Kidney glomerular epithelial cell (primary cell): ENCODE data around the gene ZNF845.
"Not testable (repeated sequence)": the region's sequence is repeated elsewhere in the genome, so short reads cannot be mapped to it uniquely, and the experiment has no call there.

Experiments
- DNase-seq: peaks from one replicate; lab custom pipeline; 2025; lab: John Stamatoyannopoulos, UW

Gene ZNF845

GRCh38 chr19:53333463-53334449, at the start of gene ZNF845:
Gene ZNF845 (plus strand): TSS chr19:53333749. CDS start chr19:53341308, 7,559 bp downstream.
- peak; percentile 67 for DNase-seq

- no peak for DNase-seq
These were observed 48.5 kb upstream of the ZNF845 start for GRCh38 chr19:53285087-53285486.

- DNase-seq = no peak
These were observed 42.6 kb upstream of the ZNF845 start for GRCh38 chr19:53290758-53291549.

GRCh38 chr19:53294786-53295441, 38.6 kb upstream of the ZNF845 start:
- DNase-seq = no peak

GRCh38 chr19:53301341-53301740, 32.2 kb upstream of the ZNF845 start:
- DNase-seq = not testable (repeated sequence)

GRCh38 chr19:53308339-53308811, 25.2 kb upstream of the ZNF845 start:
- DNase-seq = no peak

- no peak for DNase-seq
These were observed 22.5 kb upstream of the ZNF845 start for GRCh38 chr19:53311044-53311443.

GRCh38 chr19:53311897-53312296, 21.7 kb upstream of the ZNF845 start:
- no peak for DNase-seq

- no peak for DNase-seq
These were observed 4.6 kb upstream of the ZNF845 start for GRCh38 chr19:53328967-53329366.

- DNase-seq = no peak
These were observed 1.1 kb upstream of the ZNF845 start for GRCh38 chr19:53332484-53332883.

GRCh38 chr19:53333066-53333462, 485 bp upstream of the ZNF845 start:
- DNase-seq = no peak

GRCh38 chr19:53344403-53344802, 10.9 kb downstream of the ZNF845 start:
- DNase-seq = not testable (repeated sequence)

GRCh38 chr19:53355739-53356138, 22.2 kb downstream of the ZNF845 start:
- no peak for DNase-seq

GRCh38 chr19:53357821-53358581, 24.5 kb downstream of the ZNF845 start:
- no peak for DNase-seq

GRCh38 chr19:53360056-53360455, 26.5 kb downstream of the ZNF845 start:
- DNase-seq = not testable (repeated sequence)

- DNase-seq = peak; percentile 74
These were observed 31.8 kb downstream of the ZNF845 start, which contains the start of gene ZNF525 for GRCh38 chr19:53365134-53365898. Gene ZNF525 (plus strand): TSS chr19:53365705. CDS start chr19:53372282, 6,577 bp downstream.

- peak; percentile 43 for DNase-seq
These were observed 32.4 kb downstream of the ZNF845 start for GRCh38 chr19:53365899-53366493.

GRCh38 chr19:53372196-53372595, 38.6 kb downstream of the ZNF845 start:
- DNase-seq = no peak

- no peak for DNase-seq
These were observed 40.7 kb downstream of the ZNF845 start for GRCh38 chr19:53374288-53374687.

GRCh38 chr19:53374743-53375142, 41.2 kb downstream of the ZNF845 start:
- DNase-seq = no peak
